NCI-H526 treated with DMSO at 0.1 percent for 48 hours (cell line): ENCODE data around the gene TRIM71.

ENCODE experiments used
- DNase-seq: peaks from one replicate; lab custom pipeline; 2025; lab: John Stamatoyannopoulos, UW

TRIM71 gene

GRCh38 chr3:32866533-32866932 is 48.7 kb downstream of the TRIM71 start:
- DNase-seq = no peak

- no peak for DNase-seq
Measured at GRCh38 chr3:32867954-32868353, 50.2 kb downstream of the TRIM71 start.

GRCh38 chr3:32868719-32869512 is 51.1 kb downstream of the TRIM71 start:
- no peak for DNase-seq

- DNase-seq = no peak
Measured at GRCh38 chr3:32869513-32870047, 51.8 kb downstream of the TRIM71 start.

GRCh38 chr3:32870373-32871095 is 52.7 kb downstream of the TRIM71 start:
- DNase-seq = no peak

GRCh38 chr3:32871273-32871672 is 53.5 kb downstream of the TRIM71 start:
- no peak for DNase-seq

GRCh38 chr3:32872487-32873382 is 54.9 kb downstream of the TRIM71 start:
- DNase-seq = no peak

- DNase-seq = no peak
Measured at GRCh38 chr3:32873531-32874130, 55.8 kb downstream of the TRIM71 start.

- no peak for DNase-seq
Measured at GRCh38 chr3:32876920-32877319, 59.1 kb downstream of the TRIM71 start.

- DNase-seq = no peak
Measured at GRCh38 chr3:32877598-32877997, 59.8 kb downstream of the TRIM71 start.

- DNase-seq = no peak
Measured at GRCh38 chr3:32880225-32880624, 62.4 kb downstream of the TRIM71 start.

GRCh38 chr3:32881624-32882023 is 63.8 kb downstream of the TRIM71 start:
- no peak for DNase-seq

GRCh38 chr3:32882189-32882588 is 64.4 kb downstream of the TRIM71 start:
- no peak for DNase-seq

GRCh38 chr3:32882603-32883025 is 64.8 kb downstream of the TRIM71 start:
- DNase-seq = no peak

GRCh38 chr3:32883817-32884216 is 66.0 kb downstream of the TRIM71 start:
- DNase-seq = no peak

GRCh38 chr3:32884591-32884990 is 66.8 kb downstream of the TRIM71 start:
- no peak for DNase-seq

- no peak for DNase-seq
Measured at GRCh38 chr3:32885283-32885901, 67.6 kb downstream of the TRIM71 start.

- no peak for DNase-seq
Measured at GRCh38 chr3:32886296-32886695, 68.5 kb downstream of the TRIM71 start.

GRCh38 chr3:32886911-32887310 is 69.1 kb downstream of the TRIM71 start:
- DNase-seq = no peak

- no peak for DNase-seq
Measured at GRCh38 chr3:32888739-32889138, 70.9 kb downstream of the TRIM71 start.
